ENCODE results near the gene SMARCD3.

Gene SMARCD3

GRCh38 chr7:151260883-151261282, 12.4 kb upstream of the SMARCD3 start:
- no peaks in the 10 kb centered on the region for H3K9me3 Mint-ChIP-seq
- CTCF ChIA-PET: interaction anchor here (1.7 kb wide), 1 partner anchor 17 kb away, joined by 6 read pairs; no protein-coding TSS in a partner anchor
- H3K36me3 Mint-ChIP-seq: no peaks in the 10 kb centered on the region
- H3K27me3 Mint-ChIP-seq: peaks cover 77% of the 10 kb centered on the region
- H3K4me1 Mint-ChIP-seq: no peaks in the 10 kb centered on the region
- H3K27ac Mint-ChIP-seq: no peak overlapping the region
- DNase-seq: no peak
- H3K4me3 Mint-ChIP-seq: no peak overlapping the region

GRCh38 chr7:151260471-151260870, 12.0 kb upstream of the SMARCD3 start:
- DNase-seq: no peak
- no peaks in the 10 kb centered on the region for H3K4me1 Mint-ChIP-seq
- H3K4me3 Mint-ChIP-seq: no peak overlapping the region
- H3K36me3 Mint-ChIP-seq: no peaks in the 10 kb centered on the region
- CTCF ChIA-PET: interaction anchor here (1.7 kb wide), 1 partner anchor 17 kb away, joined by 6 read pairs; no protein-coding TSS in a partner anchor
- H3K9me3 Mint-ChIP-seq: no peaks in the 10 kb centered on the region
- H3K27ac Mint-ChIP-seq: no peak overlapping the region
- H3K27me3 Mint-ChIP-seq: peaks cover 81% of the 10 kb centered on the region

- H3K4me3 Mint-ChIP-seq: no peak overlapping the region
- peaks cover 91% of the 10 kb centered on the region for H3K27me3 Mint-ChIP-seq
These were observed 9.5 kb upstream of the SMARCD3 start for GRCh38 chr7:151257990-151258389.

GRCh38 chr7:151256410-151257045, 8.0 kb upstream of the SMARCD3 start:
- H3K36me3 Mint-ChIP-seq: no peaks in the 10 kb centered on the region
- CTCF ChIA-PET: interaction anchor here (2.9 kb wide), 1 partner anchor 13 kb away, joined by 14 read pairs; no protein-coding TSS in a partner anchor
- peaks cover 88% of the 10 kb centered on the region for H3K27me3 Mint-ChIP-seq

More at GRCh38 chr7:151257990-151258389, 9.5 kb upstream of the SMARCD3 start:
- CTCF ChIA-PET: interaction anchor here (2.9 kb wide), 1 partner anchor 14 kb away, joined by 14 read pairs; no protein-coding TSS in a partner anchor
- H3K27ac Mint-ChIP-seq: no peak overlapping the region
- no peaks in the 10 kb centered on the region for H3K36me3 Mint-ChIP-seq
- H3K4me1 Mint-ChIP-seq: no peaks in the 10 kb centered on the region
- DNase-seq: no peak
- H3K9me3 Mint-ChIP-seq: no peaks in the 10 kb centered on the region

GRCh38 chr7:151255390-151255789, 6.9 kb upstream of the SMARCD3 start:
- Mint-ChIP-seq H3K27ac (no peak overlapping the region), H3K4me1 (peaks cover 5% of the 10 kb centered on the region), H3K4me3 (no peak overlapping the region), H3K9me3 (no peaks in the 10 kb centered on the region), H3K27me3 (peaks cover 88% of the 10 kb centered on the region), H3K36me3 (no peaks in the 10 kb centered on the region)
- CTCF ChIA-PET: interaction anchor here (2.9 kb wide), 1 partner anchor 12 kb away, joined by 14 read pairs; no protein-coding TSS in a partner anchor
- DNase-seq: no peak

More at GRCh38 chr7:151256410-151257045, 8.0 kb upstream of the SMARCD3 start:
- DNase-seq: no peak
- H3K4me3 Mint-ChIP-seq: no peak overlapping the region
- H3K4me1 Mint-ChIP-seq: no peaks in the 10 kb centered on the region
- no peak overlapping the region for H3K27ac Mint-ChIP-seq
- no peaks in the 10 kb centered on the region for H3K9me3 Mint-ChIP-seq

- Mint-ChIP-seq H3K27ac (no peak overlapping the region), H3K27me3 (peaks cover 90% of the 10 kb centered on the region), H3K36me3 (no peaks in the 10 kb centered on the region), H3K4me1 (peaks cover 6% of the 10 kb centered on the region), H3K9me3 (no peaks in the 10 kb centered on the region), H3K4me3 (no peak overlapping the region)
- DNase-seq: no peak
- CTCF ChIA-PET: interaction anchor here (0.9 kb wide), 1 partner anchor 11 kb away, joined by 4 read pairs; no protein-coding TSS in a partner anchor
These were observed 6.4 kb upstream of the SMARCD3 start for GRCh38 chr7:151254851-151255250.

- H3K36me3 Mint-ChIP-seq: no peaks in the 10 kb centered on the region
- peaks cover 10% of the 10 kb centered on the region for H3K4me1 Mint-ChIP-seq
- no peak for DNase-seq
- H3K9me3 Mint-ChIP-seq: no peaks in the 10 kb centered on the region
- no peak overlapping the region for H3K4me3 Mint-ChIP-seq
- CTCF ChIA-PET: interaction anchor here (0.9 kb wide), 1 partner anchor 10 kb away, joined by 4 read pairs; no protein-coding TSS in a partner anchor
- H3K27me3 Mint-ChIP-seq: peaks cover 95% of the 10 kb centered on the region
- H3K27ac Mint-ChIP-seq: no peak overlapping the region
These were observed 5.8 kb upstream of the SMARCD3 start for GRCh38 chr7:151254316-151254715.

GRCh38 chr7:151252961-151253711, 4.6 kb upstream of the SMARCD3 start:
- H3K9me3 Mint-ChIP-seq: no peaks in the 10 kb centered on the region
- no peaks in the 10 kb centered on the region for H3K36me3 Mint-ChIP-seq
- H3K4me3 Mint-ChIP-seq: no peak overlapping the region
- peaks cover 16% of the 10 kb centered on the region for H3K4me1 Mint-ChIP-seq
- no peak for DNase-seq
- CTCF ChIA-PET: interaction anchor here (0.5 to 1.3 kb wide), 3 partner anchors 9 to 128 kb away, joined by 3 to 5 read pairs (median 3); no protein-coding TSS in a partner anchor
- H3K27me3 Mint-ChIP-seq: peaks cover 97% of the 10 kb centered on the region
- no peak overlapping the region for H3K27ac Mint-ChIP-seq

- Mint-ChIP-seq H3K27me3 (peaks cover 97% of the 10 kb centered on the region), H3K36me3 (no peaks in the 10 kb centered on the region), H3K27ac (no peak overlapping the region), H3K9me3 (no peaks in the 10 kb centered on the region), H3K4me1 (peaks cover 20% of the 10 kb centered on the region), H3K4me3 (no peak overlapping the region)
- CTCF ChIA-PET: interaction anchor here (0.5 to 1.3 kb wide), 3 partner anchors 8 to 128 kb away, joined by 3 to 5 read pairs (median 3); no protein-coding TSS in a partner anchor
- DNase-seq: no peak
These were observed 4.0 kb upstream of the SMARCD3 start for GRCh38 chr7:151252561-151252835.

- Mint-ChIP-seq H3K4me1 (peaks cover 20% of the 10 kb centered on the region), H3K27me3 (peaks cover 97% of the 10 kb centered on the region), H3K36me3 (no peaks in the 10 kb centered on the region), H3K27ac (no peak overlapping the region), H3K9me3 (no peaks in the 10 kb centered on the region), H3K4me3 (no peak overlapping the region)
- DNase-seq: no peak
- CTCF ChIA-PET: interaction anchor here (1.3 to 2.0 kb wide), 2 partner anchors 8 to 84 kb away, joined by 5 read pairs; partner anchors contain the start of gene GBX1
These were observed 3.4 kb upstream of the SMARCD3 start for GRCh38 chr7:151251689-151252560.

- CTCF ChIA-PET: interaction anchor here (2.0 kb wide), 1 partner anchor 84 kb away, joined by 5 read pairs; the partner anchor contains the start of gene GBX1
- peaks cover 97% of the 10 kb centered on the region for H3K27me3 Mint-ChIP-seq
- peaks cover 20% of the 10 kb centered on the region for H3K4me1 Mint-ChIP-seq
- H3K4me3 Mint-ChIP-seq: no peak overlapping the region
- no peaks in the 10 kb centered on the region for H3K36me3 Mint-ChIP-seq
- no peaks in the 10 kb centered on the region for H3K9me3 Mint-ChIP-seq
- no peak for DNase-seq
- H3K27ac Mint-ChIP-seq: no peak overlapping the region
These were observed 2.8 kb upstream of the SMARCD3 start for GRCh38 chr7:151251328-151251688.

GRCh38 chr7:151250181-151251132, 2.0 kb upstream of the SMARCD3 start:
- peaks cover 97% of the 10 kb centered on the region for H3K27me3 Mint-ChIP-seq
- H3K4me3 Mint-ChIP-seq: no peak overlapping the region
- H3K4me1 Mint-ChIP-seq: peaks cover 22% of the 10 kb centered on the region
- no peak overlapping the region for H3K27ac Mint-ChIP-seq
- no peaks in the 10 kb centered on the region for H3K36me3 Mint-ChIP-seq
- H3K9me3 Mint-ChIP-seq: no peaks in the 10 kb centered on the region
- DNase-seq: no peak
- CTCF ChIA-PET: interaction anchor here (2.0 kb wide), 1 partner anchor 83 kb away, joined by 5 read pairs; the partner anchor contains the start of gene GBX1

GRCh38 chr7:151249732-151250072, 1.2 kb upstream of the SMARCD3 start:
- DNase-seq: no peak
- Mint-ChIP-seq H3K27me3 (peaks cover 96% of the 10 kb centered on the region), H3K9me3 (no peaks in the 10 kb centered on the region), H3K36me3 (no peaks in the 10 kb centered on the region), H3K4me3 (no peak overlapping the region), H3K27ac (no peak overlapping the region), H3K4me1 (peaks cover 26% of the 10 kb centered on the region)
- CTCF ChIA-PET: no interaction called here
